ENCODE measurements around the gene STAT5B. TPM values are rescaled to one million over a fixed set of nuclear protein-coding genes. Genes with fewer than 3 reads are reported as not detected.
"Not testable (repeated sequence)": the region's sequence is repeated elsewhere in the genome, so short reads cannot be mapped to it uniquely, and the experiment has no call there.

STAT5B gene
- polyA plus RNA-seq, 2 donors = 14.0 to 14.4 TPM

GRCh38 chr17:42225646-42226045, 50.5 kb downstream of the STAT5B start:
- Histone ChIP-seq H3K27ac (ENCODE audit: low read depth in 2 of 2, low read length in 1 of 2) (no peak overlapping the region), H3K4me3 (ENCODE audit: low read depth in 1 of 2, low read length in 2 of 2) (no peak overlapping the region), H3K27me3 (ENCODE audit: control insufficient read depth in 1 of 2, insufficient read depth in 2 of 2, low read length in 2 of 2) (no peaks in the 10 kb centered on the region), H3K36me3 (ENCODE audit: control insufficient read depth in 2 of 2, insufficient read depth in 2 of 2, low read length in 1 of 2) (peaks cover 0 to 20% of the 10 kb centered on the region in 2 donors), H3K9me3 (ENCODE audit: control insufficient read depth in 2 of 2, insufficient read depth in 1 of 2, low read depth in 1 of 2, low read length in 1 of 2) (peaks cover 0 to 3% of the 10 kb centered on the region in 2 donors), H3K4me1 (ENCODE audit: control insufficient read depth in 2 of 2, insufficient read depth in 2 of 2, low read length in 1 of 2) (peaks cover 0 to 2% of the 10 kb centered on the region in 2 donors)
- 92 to 94% methylated on average over 5 of the region's 5 CpGs for WGBS, 2 donors

- Histone ChIP-seq H3K4me3 (ENCODE audit: low read depth in 1 of 2, low read length in 2 of 2) (no peak overlapping the region), H3K27ac (ENCODE audit: low read depth in 2 of 2, low read length in 1 of 2) (no peak overlapping the region), H3K9me3 (ENCODE audit: control insufficient read depth in 2 of 2, insufficient read depth in 1 of 2, low read depth in 1 of 2, low read length in 1 of 2) (peaks cover 0 to 3% of the 10 kb centered on the region in 2 donors), H3K4me1 (ENCODE audit: control insufficient read depth in 2 of 2, insufficient read depth in 2 of 2, low read length in 1 of 2) (peaks cover 0 to 2% of the 10 kb centered on the region in 2 donors), H3K36me3 (ENCODE audit: control insufficient read depth in 2 of 2, insufficient read depth in 2 of 2, low read length in 1 of 2) (peaks cover 0 to 20% of the 10 kb centered on the region in 2 donors), H3K27me3 (ENCODE audit: control insufficient read depth in 1 of 2, insufficient read depth in 2 of 2, low read length in 2 of 2) (no peaks in the 10 kb centered on the region)
- 97% methylated on average over 6 of the region's 6 CpGs for WGBS, 2 donors
Measured at GRCh38 chr17:42224651-42225050, 51.5 kb downstream of the STAT5B start.

GRCh38 chr17:42221886-42222745, 54.1 kb downstream of the STAT5B start:
- Histone ChIP-seq H3K4me3 (ENCODE audit: low read depth in 1 of 2, low read length in 2 of 2) (no peak overlapping the region), H3K36me3 (ENCODE audit: control insufficient read depth in 2 of 2, insufficient read depth in 2 of 2, low read length in 1 of 2) (peaks cover 5 to 29% of the 10 kb centered on the region in 2 donors), H3K4me1 (ENCODE audit: control insufficient read depth in 2 of 2, insufficient read depth in 2 of 2, low read length in 1 of 2) (no peaks in the 10 kb centered on the region), H3K27ac (ENCODE audit: low read depth in 2 of 2, low read length in 1 of 2) (no peak overlapping the region), H3K9me3 (ENCODE audit: control insufficient read depth in 2 of 2, insufficient read depth in 1 of 2, low read depth in 1 of 2, low read length in 1 of 2) (peaks cover 0 to 3% of the 10 kb centered on the region in 2 donors), H3K27me3 (ENCODE audit: control insufficient read depth in 1 of 2, insufficient read depth in 2 of 2, low read length in 2 of 2) (no peaks in the 10 kb centered on the region)
- WGBS, 2 donors = 57% methylated on average over 3 of the region's 3 CpGs

- 97% methylated on average over 3 of the region's 17 CpGs; no CpG with 5 or more reads in 1 of the 2 donors for WGBS, 2 donors
- H3K4me3 ChIP-seq (ENCODE audit: low read depth in 1 of 2, low read length in 2 of 2); H3K27me3 ChIP-seq (ENCODE audit: control insufficient read depth in 1 of 2, insufficient read depth in 2 of 2, low read length in 2 of 2); H3K4me1 ChIP-seq (ENCODE audit: control insufficient read depth in 2 of 2, insufficient read depth in 2 of 2, low read length in 1 of 2); H3K27ac ChIP-seq (ENCODE audit: low read depth in 2 of 2, low read length in 1 of 2); H3K9me3 ChIP-seq (ENCODE audit: control insufficient read depth in 2 of 2, insufficient read depth in 1 of 2, low read depth in 1 of 2, low read length in 1 of 2): not testable (repeated sequence)
- H3K36me3 ChIP-seq (ENCODE audit: control insufficient read depth in 2 of 2, insufficient read depth in 2 of 2, low read length in 1 of 2) = peaks cover 8 to 25% of the 10 kb centered on the region in 2 donors
Measured at GRCh38 chr17:42219280-42219679, 56.9 kb downstream of the STAT5B start.

GRCh38 chr17:42214156-42214555, 62.0 kb downstream of the STAT5B start:
- H3K9me3 ChIP-seq (ENCODE audit: control insufficient read depth in 2 of 2, insufficient read depth in 1 of 2, low read depth in 1 of 2, low read length in 1 of 2) = no peaks in the 10 kb centered on the region
- H3K4me1 ChIP-seq (ENCODE audit: control insufficient read depth in 2 of 2, insufficient read depth in 2 of 2, low read length in 1 of 2) = no peaks in the 10 kb centered on the region
- H3K27ac ChIP-seq (ENCODE audit: low read depth in 2 of 2, low read length in 1 of 2) = no peak overlapping the region
- no peak overlapping the region for H3K4me3 ChIP-seq (ENCODE audit: low read depth in 1 of 2, low read length in 2 of 2)
- 83 to 84% methylated on average over 2 of the region's 2 CpGs for WGBS, 2 donors
- no peaks in the 10 kb centered on the region for H3K27me3 ChIP-seq (ENCODE audit: control insufficient read depth in 1 of 2, insufficient read depth in 2 of 2, low read length in 2 of 2)
- peaks cover 10 to 12% of the 10 kb centered on the region in 2 donors for H3K36me3 ChIP-seq (ENCODE audit: control insufficient read depth in 2 of 2, insufficient read depth in 2 of 2, low read length in 1 of 2)

- 70 to 73% methylated on average over 7 of the region's 7 CpGs for WGBS, 2 donors
- H3K27ac ChIP-seq (ENCODE audit: low read depth in 2 of 2, low read length in 1 of 2) = no peak overlapping the region
Measured at GRCh38 chr17:42212382-42212781, 63.8 kb downstream of the STAT5B start.

GRCh38 chr17:42211921-42212341, 64.3 kb downstream of the STAT5B start:
- not testable (repeated sequence) for H3K4me1 ChIP-seq (ENCODE audit: control insufficient read depth in 2 of 2, insufficient read depth in 2 of 2, low read length in 1 of 2); H3K9me3 ChIP-seq (ENCODE audit: control insufficient read depth in 2 of 2, insufficient read depth in 1 of 2, low read depth in 1 of 2, low read length in 1 of 2); H3K4me3 ChIP-seq (ENCODE audit: low read depth in 1 of 2, low read length in 2 of 2); H3K27ac ChIP-seq (ENCODE audit: low read depth in 2 of 2, low read length in 1 of 2); H3K36me3 ChIP-seq (ENCODE audit: control insufficient read depth in 2 of 2, insufficient read depth in 2 of 2, low read length in 1 of 2); H3K27me3 ChIP-seq (ENCODE audit: control insufficient read depth in 1 of 2, insufficient read depth in 2 of 2, low read length in 2 of 2)
- WGBS, 2 donors = 53 to 57% methylated on average over 7 to 9 of the region's 9 CpGs

More at GRCh38 chr17:42212382-42212781, 63.8 kb downstream of the STAT5B start:
- Histone ChIP-seq H3K36me3 (ENCODE audit: control insufficient read depth in 2 of 2, insufficient read depth in 2 of 2, low read length in 1 of 2) (peaks cover 4 to 5% of the 10 kb centered on the region in 2 donors), H3K9me3 (ENCODE audit: control insufficient read depth in 2 of 2, insufficient read depth in 1 of 2, low read depth in 1 of 2, low read length in 1 of 2) (no peaks in the 10 kb centered on the region), H3K4me3 (ENCODE audit: low read depth in 1 of 2, low read length in 2 of 2) (no peak overlapping the region), H3K27me3 (ENCODE audit: control insufficient read depth in 1 of 2, insufficient read depth in 2 of 2, low read length in 2 of 2) (no peaks in the 10 kb centered on the region), H3K4me1 (ENCODE audit: control insufficient read depth in 2 of 2, insufficient read depth in 2 of 2, low read length in 1 of 2) (no peaks in the 10 kb centered on the region)

- H3K27ac ChIP-seq (ENCODE audit: low read depth in 2 of 2, low read length in 1 of 2) = no peak overlapping the region
- H3K4me3 ChIP-seq (ENCODE audit: low read depth in 1 of 2, low read length in 2 of 2) = no peak overlapping the region
- H3K27me3 ChIP-seq (ENCODE audit: control insufficient read depth in 1 of 2, insufficient read depth in 2 of 2, low read length in 2 of 2) = no peaks in the 10 kb centered on the region
- 88 to 89% methylated on average over 6 of the region's 6 CpGs for WGBS, 2 donors
- no peaks in the 10 kb centered on the region for H3K9me3 ChIP-seq (ENCODE audit: control insufficient read depth in 2 of 2, insufficient read depth in 1 of 2, low read depth in 1 of 2, low read length in 1 of 2)
- H3K4me1 ChIP-seq (ENCODE audit: control insufficient read depth in 2 of 2, insufficient read depth in 2 of 2, low read length in 1 of 2) = no peaks in the 10 kb centered on the region
- peaks cover 2 to 5% of the 10 kb centered on the region in 2 donors for H3K36me3 ChIP-seq (ENCODE audit: control insufficient read depth in 2 of 2, insufficient read depth in 2 of 2, low read length in 1 of 2)
Measured at GRCh38 chr17:42210046-42210445, 66.1 kb downstream of the STAT5B start.

GRCh38 chr17:42206153-42206612, 70.0 kb downstream of the STAT5B start:
- H3K27me3 ChIP-seq (ENCODE audit: control insufficient read depth in 1 of 2, insufficient read depth in 2 of 2, low read length in 2 of 2); H3K9me3 ChIP-seq (ENCODE audit: control insufficient read depth in 2 of 2, insufficient read depth in 1 of 2, low read depth in 1 of 2, low read length in 1 of 2); H3K4me1 ChIP-seq (ENCODE audit: control insufficient read depth in 2 of 2, insufficient read depth in 2 of 2, low read length in 1 of 2); H3K27ac ChIP-seq (ENCODE audit: low read depth in 2 of 2, low read length in 1 of 2); H3K4me3 ChIP-seq (ENCODE audit: low read depth in 1 of 2, low read length in 2 of 2): not testable (repeated sequence)
- peaks cover 8 to 13% of the 10 kb centered on the region in 2 donors for H3K36me3 ChIP-seq (ENCODE audit: control insufficient read depth in 2 of 2, insufficient read depth in 2 of 2, low read length in 1 of 2)
- 86 to 87% methylated on average over 8 of the region's 8 CpGs for WGBS, 2 donors

- H3K9me3 ChIP-seq (ENCODE audit: control insufficient read depth in 2 of 2, insufficient read depth in 1 of 2, low read depth in 1 of 2, low read length in 1 of 2) = no peaks in the 10 kb centered on the region
- H3K27ac ChIP-seq (ENCODE audit: low read depth in 2 of 2, low read length in 1 of 2) = no peak overlapping the region
- H3K27me3 ChIP-seq (ENCODE audit: control insufficient read depth in 1 of 2, insufficient read depth in 2 of 2, low read length in 2 of 2) = no peaks in the 10 kb centered on the region
- H3K4me1 ChIP-seq (ENCODE audit: control insufficient read depth in 2 of 2, insufficient read depth in 2 of 2, low read length in 1 of 2) = no peaks in the 10 kb centered on the region
- H3K4me3 ChIP-seq (ENCODE audit: low read depth in 1 of 2, low read length in 2 of 2) = no peak overlapping the region
- WGBS, 2 donors = 91 to 95% methylated on average over 2 of the region's 2 CpGs
- H3K36me3 ChIP-seq (ENCODE audit: control insufficient read depth in 2 of 2, insufficient read depth in 2 of 2, low read length in 1 of 2) = peaks cover 13% of the 10 kb centered on the region in 2 donors
Measured at GRCh38 chr17:42203354-42203753, 72.8 kb downstream of the STAT5B start.

All from esophagus (tissue), 2 donors.